Measurements from ENCODE around the gene PDXK. TPM values are rescaled to one million over a fixed set of nuclear protein-coding genes. Genes with fewer than 3 reads are reported as not detected.

Gene PDXK
- total and polyA plus RNA-seq, 9 of the 15 experiments (the other 6 are each of a cell fraction or from before 2014, with no cell fraction given): 5.6 to 162 (median 76.5) TPM

DNA sequence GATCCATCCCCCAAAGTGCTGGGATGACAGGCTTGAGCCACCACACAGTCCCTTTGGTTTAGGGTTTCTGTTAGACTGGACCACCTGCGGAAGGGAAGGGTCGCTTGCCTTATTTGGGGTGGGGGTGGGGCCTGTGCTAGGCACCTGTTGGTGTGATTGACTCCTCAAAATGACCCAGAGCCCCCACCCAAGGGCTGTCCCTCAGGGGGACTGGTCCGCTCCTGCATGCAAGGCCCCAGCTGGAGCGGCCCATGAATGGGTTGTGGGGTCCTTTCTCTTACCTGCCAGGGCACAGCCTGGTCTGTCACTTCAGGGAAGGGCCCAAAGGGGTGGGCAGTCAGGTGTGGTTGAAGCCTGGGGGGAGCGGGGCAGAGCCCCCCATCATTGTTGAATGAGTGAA, 59.0 kb downstream of the PDXK start:
- Histone ChIP-seq H3K79me2 (ENCODE audit: control insufficient read depth, insufficient read depth, low read length) (peaks cover 18% of the 10 kb centered on the region), H3K9ac (ENCODE audit: insufficient read depth in 1 of 2, low read depth in 2 of 2, low read length in 2 of 2) (peak overlapping the region in 1 of 2 experiments; percentile 21; a peak in 1 of 4 replicates)

More for the DNA sequence above, 59.0 kb downstream of the PDXK start:
- in situ Hi-C loops (cut with MboI) (loop anchor here (25.0 kb wide), 1 partner anchor 359 kb away; the partner anchor contains the start of gene GATD3), intact Hi-C loops (cut with micrococcal nuclease) (no loop called here)
- Histone ChIP-seq H3K27me3 (ENCODE audit: control insufficient read depth in 2 of 2, insufficient read depth in 2 of 2, low read length in 2 of 2) (no peaks in the 10 kb centered on the region), H3K9me1 (ENCODE audit: control insufficient read depth, insufficient read depth, low read length) (peaks cover 2% of the 10 kb centered on the region), H4K20me1 (replicated peaks; ENCODE audit: control insufficient read depth, insufficient read depth, low read length) (no peaks in the 10 kb centered on the region), H3K9me3 (replicated peaks; ENCODE audit: control insufficient read depth, insufficient read depth, low read depth, low read length) (no peaks in the 10 kb centered on the region), H3K4me1 (replicated peaks in 1 of 2; ENCODE audit: control insufficient read depth in 2 of 2, insufficient read depth in 2 of 2, low read length in 2 of 2) (peaks cover 15 to 48% of the 10 kb centered on the region in 2 experiments), H3K27ac (ENCODE audit: extremely low read depth, low read depth, low read length) (no peak overlapping the region), H3K4me2 (ENCODE audit: insufficient read depth, low read length) (no peak overlapping the region), H3K4me3 (no peak overlapping the region), H2AFZ (ENCODE audit: low read depth, low read length) (no peak overlapping the region), H3K36me3 (ENCODE audit: control insufficient read depth, insufficient read depth, low read length) (peaks cover 19% of the 10 kb centered on the region)
- no peak for ATAC-seq
- TSS peak; percentile 54 for BruUV-seq (replicated peaks)
- no peak for DNase-seq (ENCODE audit: extremely low read depth in 1 of 4, low spot score in 3 of 4)
- TF ChIP-seq THRA (IDR thresholded peaks at IDR 0.05) (no peak), ZNF324 (CRISPR knock-in tag; IDR thresholded peaks at IDR 0.05) (no peak), HNRNPUL1 (IDR thresholded peaks at IDR 0.05; ENCODE audit: low read length) (no peak), MYNN (IDR thresholded peaks at IDR 0.05) (no peak), MYNN (CRISPR knock-in tag; IDR thresholded peaks at IDR 0.05) (no peak), NR2C1 (IDR thresholded peaks at IDR 0.05) (no peak), NR2C1 (tag; IDR thresholded peaks at IDR 0.05) (no peak), SUPT5H (IDR thresholded peaks at IDR 0.05) (no peak), SMAD1 (IDR thresholded peaks at IDR 0.05; ENCODE audit: low read depth, low read length, partially characterized antibody) (no peak), ZNF589 (CRISPR knock-in tag; IDR thresholded peaks at IDR 0.05; ENCODE audit: low read depth) (no peak), CREB3L1 (IDR thresholded peaks at IDR 0.05; ENCODE audit: borderline replicate concordance, low read depth) (no peak), NFATC3 (IDR thresholded peaks at IDR 0.05) (no peak), STAT5B (CRISPR knock-in tag; IDR thresholded peaks at IDR 0.05) (no peak), ZNF830 (CRISPR knock-in tag; IDR thresholded peaks at IDR 0.05) (no peak), ZNF778 (CRISPR knock-in tag; IDR thresholded peaks at IDR 0.05) (no peak), ZNF124 (CRISPR knock-in tag; IDR thresholded peaks at IDR 0.05) (no peak), MCM5 (IDR thresholded peaks at IDR 0.05; ENCODE audit: low read depth) (no peak), POLR2A (conservative IDR thresholded peaks at IDR 0.05) (no peak), SMARCA4 (IDR thresholded peaks at IDR 0.05) (no peak)
- TF ChIP-seq, protein P1, sequence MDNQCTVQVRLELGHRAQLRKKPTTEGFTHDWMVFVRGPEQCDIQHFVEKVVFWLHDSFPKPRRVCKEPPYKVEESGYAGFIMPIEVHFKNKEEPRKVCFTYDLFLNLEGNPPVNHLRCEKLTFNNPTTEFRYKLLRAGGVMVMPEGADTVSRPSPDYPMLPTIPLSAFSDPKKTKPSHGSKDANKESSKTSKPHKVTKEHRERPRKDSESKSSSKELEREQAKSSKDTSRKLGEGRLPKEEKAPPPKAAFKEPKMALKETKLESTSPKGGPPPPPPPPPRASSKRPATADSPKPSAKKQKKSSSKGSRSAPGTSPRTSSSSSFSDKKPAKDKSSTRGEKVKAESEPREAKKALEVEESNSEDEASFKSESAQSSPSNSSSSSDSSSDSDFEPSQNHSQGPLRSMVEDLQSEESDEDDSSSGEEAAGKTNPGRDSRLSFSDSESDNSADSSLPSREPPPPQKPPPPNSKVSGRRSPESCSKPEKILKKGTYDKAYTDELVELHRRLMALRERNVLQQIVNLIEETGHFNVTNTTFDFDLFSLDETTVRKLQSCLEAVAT (IDR thresholded peaks at IDR 0.05): no peak
- ChIA-PET POLR2A (interaction anchor here (0.6 to 1.0 kb wide), 3 partner anchors 10 to 31 kb away, joined by 3 to 5 read pairs (median 5); partner anchors contain the start of gene RRP1), CTCF (ENCODE audit: low intra/inter-chr PET ratio) (no interaction called here)
- WGBS (ENCODE audit: insufficient coverage, low coverage, missing lambda C conversion rate): 93% methylated on average over 5 of the region's 5 CpGs
- no peak for FAIRE-seq

Data from K562 (cell line).